Ovary (tissue), 9 donors: ENCODE measurements around the gene CLK4. TPM values are rescaled to one million over a fixed set of nuclear protein-coding genes. Genes with fewer than 3 reads are reported as not detected.

Experiments used
- DNase-seq, 5 donors: peaks; one replicate each; pipeline ENCODE4 v3.0.0-alpha.2; 2019 to 2020
- H3K27ac ChIP-seq, 2 donors: fragments of 200-600 bp; one replicate each; pipeline versions ENCODE4 v1.5.1 to v1.8.0; 2019 to 2022
- H3K27me3 ChIP-seq: fragments of 200-600 bp; one replicate; pipeline ENCODE4 v1.8.0; 2022
- H3K36me3 ChIP-seq: fragments of 200-600 bp; sonication (generic); one replicate; pipeline ENCODE4 v1.5.1; 2019
- H3K4me1 ChIP-seq: one replicate; pipeline ENCODE4 v1.8.1; 2013; ENCODE audit warnings: mild to moderate bottlenecking, moderate library complexity; ENCODE audit not compliant: insufficient read depth
- H3K4me3 ChIP-seq: fragments of 200-600 bp; sonication (generic); one replicate; pipeline ENCODE4 v1.5.1; 2017
- H3K9me3 ChIP-seq, 2 donors: fragments of 200-600 bp in 1 of 2; sonication (generic) in 1 of 2; one replicate each; pipeline versions ENCODE4 v1.5.1 to v1.8.1; 2013 to 2019; ENCODE audit warnings: mild to moderate bottlenecking in 1 of 2, moderate library complexity in 1 of 2
- CTCF ChIP-seq, 3 donors: fragments of 450-650 bp in 2 of 3; fragments of 200-600 bp in 1 of 3; IDR thresholded peaks; one replicate each; pipeline versions ENCODE4 v1.5.1 to v1.8.0; 2016 to 2022; ENCODE audit warnings: antibody characterized with exemption in 3 of 3, mild to moderate bottlenecking in 1 of 3
- EP300 ChIP-seq: sonication (generic); formaldehyde crosslinking; IDR thresholded peaks from one replicate; pipeline ENCODE4 v1.6.1; 2017; ENCODE audit warnings: antibody characterized with exemption
- POLR2A ChIP-seq: fragments of 450-650 bp; IDR thresholded peaks from one replicate; pipeline ENCODE4 v1.6.1; 2017; ENCODE audit warnings: antibody characterized with exemption, mild to moderate bottlenecking, moderate library complexity
- WGBS, 3 donors: extraction: QIAGEN DNeasy Blood & Tissue Kit in 1 of 3; methylation state at CpG; one replicate each; pipeline versions ENCODE4 v1.1.5 to v1.1.7; 2013 to 2017; 5-methylcytosine and 5-hydroxymethylcytosine counted together
- intact Hi-C, 4 donors: fragments of 100-400 bp; cut with DNase I; formaldehyde crosslinking; loops; one replicate each; pipeline versions ENCODE4 v1.11.0 to v1.15.1; 2022 to 2023
- polyA plus RNA-seq, 2 donors: library from polyadenylated mRNA; stranded (reverse); fragments of 200-250 nt in 1 of 2; fragments of 350-450 nt in 1 of 2; fragmentation: Illumina TruSeq in 1 of 2; extraction: RNeasy Lipid Tissue Mini Kit (QIAGEN cat#74804) in 1 of 2; gene quantifications; one replicate each; pipeline ENCODE4 v1.2.3, GENCODE V29; 2013 to 2014
- total RNA-seq, 7 donors: library from RNA; depleted of rRNA in 2 of 7; stranded (reverse); fragments of >200 nt in 2 of 7; fragmentation: NEBNext Ultra II Directional in 3 of 7; extraction: Animal tissue kit (Norgen Biotek cat#: 25700) in 3 of 7; gene quantifications; one replicate each; pipeline versions ENCODE4 v1.1.0 to v1.2.4, GENCODE V29; 2016 to 2023
- donor health status: DM: no; HTN: no; CAD: no; lungs with moderate emphysema.
- donor health status: DM: no; HTN: no; CAD: no.
- donor health status: Bipolar disorder and iron deficiency.
- donor health status: DM: yes; HTN: yes; CAD: no.
- donor health status: DM: no; HTN: no; CAD: no.
- donor health status: DM: yes; HTN: yes; CAD: no.

Gene CLK4
- total and polyA plus RNA-seq, 9 donors: 21.2 to 40.1 (median 25.5) TPM

- TF ChIP-seq EP300 (no peak), POLR2A (no peak), CTCF (IDR thresholded peaks at IDR 0.05) (no peak)
- Histone ChIP-seq H3K36me3 (no peaks in the 10 kb centered on the region), H3K27ac (no peak overlapping the region), H3K4me1 (peaks cover 12% of the 10 kb centered on the region), H3K4me3 (no peak overlapping the region), H3K9me3 (no peaks in the 10 kb centered on the region), H3K27me3 (no peaks in the 10 kb centered on the region)
- intact Hi-C loops: no loop called here
- 30 to 47% (median 34%) methylated on average over 1 of the region's 1 CpG for WGBS, 3 donors
- DNase-seq: no peak
Measured at GRCh38 chr5:178619390-178619789, 7.5 kb downstream of the CLK4 start.

- no peak for DNase-seq
- Histone ChIP-seq H3K27me3 (no peaks in the 10 kb centered on the region), H3K36me3 (no peaks in the 10 kb centered on the region), H3K27ac (no peak overlapping the region), H3K4me3 (no peak overlapping the region), H3K9me3 (no peaks in the 10 kb centered on the region), H3K4me1 (peaks cover 2% of the 10 kb centered on the region)
- 51 to 60% (median 52%) methylated on average over 7 of the region's 7 CpGs for WGBS, 3 donors
- intact Hi-C loops: no loop called here
- TF ChIP-seq CTCF (IDR thresholded peaks at IDR 0.05) (no peak), EP300 (no peak), POLR2A (no peak)
Measured at GRCh38 chr5:178612299-178612698, 14.6 kb downstream of the CLK4 start.

- no peaks in the 10 kb centered on the region for H3K9me3 ChIP-seq
- WGBS, 3 donors: 86 to 91% (median 87%) methylated on average over 3 of the region's 3 CpGs
- H3K27me3 ChIP-seq: no peaks in the 10 kb centered on the region
- H3K4me3 ChIP-seq: no peak overlapping the region
- no peaks in the 10 kb centered on the region for H3K4me1 ChIP-seq
- no peak for TF ChIP-seq POLR2A
- no peak for TF ChIP-seq CTCF (IDR thresholded peaks at IDR 0.05)
- no peak for TF ChIP-seq EP300
- H3K27ac ChIP-seq: no peak overlapping the region
- H3K36me3 ChIP-seq: no peaks in the 10 kb centered on the region
- no peak for DNase-seq
- intact Hi-C loops: no loop called here
Measured at GRCh38 chr5:178606269-178606668, 20.6 kb downstream of the CLK4 start.

GRCh38 chr5:178605788-178606187 lies 21.1 kb downstream of the CLK4 start:
- no peaks in the 10 kb centered on the region for H3K36me3 ChIP-seq
- no peak for DNase-seq
- no peak overlapping the region for H3K27ac ChIP-seq
- 73 to 78% (median 76%) methylated on average over 3 of the region's 3 CpGs for WGBS, 3 donors
- H3K4me3 ChIP-seq: no peak overlapping the region
- intact Hi-C loops: no loop called here
- H3K4me1 ChIP-seq: no peaks in the 10 kb centered on the region
- TF ChIP-seq EP300 (no peak), CTCF (IDR thresholded peaks at IDR 0.05) (no peak), POLR2A (no peak)
- H3K9me3 ChIP-seq: no peaks in the 10 kb centered on the region
- no peaks in the 10 kb centered on the region for H3K27me3 ChIP-seq

GRCh38 chr5:178602752-178603151 lies 24.1 kb downstream of the CLK4 start:
- Histone ChIP-seq H3K4me1 (no peaks in the 10 kb centered on the region), H3K27ac (no peak overlapping the region), H3K36me3 (no peaks in the 10 kb centered on the region), H3K4me3 (no peak overlapping the region), H3K27me3 (no peaks in the 10 kb centered on the region), H3K9me3 (no peaks in the 10 kb centered on the region)
- intact Hi-C loops: no loop called here
- 88 to 91% (median 89%) methylated on average over 2 of the region's 2 CpGs for WGBS, 3 donors
- DNase-seq: no peak
- no peak for TF ChIP-seq CTCF (IDR thresholded peaks at IDR 0.05)
- TF ChIP-seq POLR2A: no peak
- TF ChIP-seq EP300: no peak
